Measurements from ENCODE around the gene ICAM5. TPM values are rescaled to one million over a fixed set of nuclear protein-coding genes. Genes with fewer than 3 reads are reported as not detected.

The ICAM5 gene
- total and polyA plus RNA-seq, 9 of the 15 experiments (the other 6 are each of a cell fraction or from before 2014, with no cell fraction given), result 0.10 to 114 (median 13.7) TPM

DNA sequence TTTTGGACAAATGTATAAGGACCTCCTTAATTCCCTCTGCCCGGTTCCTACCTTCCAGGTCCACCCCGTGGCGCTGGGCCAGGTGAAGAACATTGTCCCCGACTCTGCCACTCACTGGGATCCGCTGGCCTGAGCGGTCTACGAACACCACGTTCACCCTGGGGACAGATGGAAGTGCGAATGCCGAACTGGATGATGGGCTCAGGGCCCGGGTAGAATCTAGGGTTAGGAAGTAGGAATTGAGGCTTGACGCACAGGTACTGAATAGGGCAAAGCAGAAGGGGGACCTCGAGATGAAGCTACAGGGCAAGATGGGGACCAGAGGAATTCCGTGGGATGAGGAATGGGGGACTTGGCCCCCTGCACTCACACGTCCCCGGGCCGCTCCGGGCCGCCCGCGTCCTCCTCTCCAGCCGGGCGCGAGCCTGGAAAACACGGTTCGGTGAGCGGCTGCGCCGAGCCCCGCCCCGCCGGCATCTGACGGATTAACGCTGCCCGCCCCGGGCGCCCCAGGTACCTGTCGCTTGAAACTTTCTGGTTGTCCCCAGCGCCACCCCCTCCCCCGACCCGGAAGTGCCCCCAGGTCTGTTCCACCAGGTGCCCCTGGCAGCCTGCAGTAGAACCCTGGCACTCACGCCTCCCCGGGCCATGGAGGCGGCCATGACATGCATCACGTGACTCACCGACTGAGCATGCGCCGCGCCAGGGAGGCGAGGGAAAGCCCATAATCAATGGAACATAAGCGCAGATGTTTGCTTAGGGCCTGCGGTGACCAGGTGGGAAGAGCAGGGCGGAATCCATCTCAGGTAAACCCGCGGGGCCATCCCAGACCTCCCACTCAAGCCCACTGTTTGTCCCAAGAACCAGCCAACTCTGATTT lies 25.8 kb downstream of the ICAM5 start, which contains the start of gene FDX2 (continued):
- TF ChIP-seq, protein P1, sequence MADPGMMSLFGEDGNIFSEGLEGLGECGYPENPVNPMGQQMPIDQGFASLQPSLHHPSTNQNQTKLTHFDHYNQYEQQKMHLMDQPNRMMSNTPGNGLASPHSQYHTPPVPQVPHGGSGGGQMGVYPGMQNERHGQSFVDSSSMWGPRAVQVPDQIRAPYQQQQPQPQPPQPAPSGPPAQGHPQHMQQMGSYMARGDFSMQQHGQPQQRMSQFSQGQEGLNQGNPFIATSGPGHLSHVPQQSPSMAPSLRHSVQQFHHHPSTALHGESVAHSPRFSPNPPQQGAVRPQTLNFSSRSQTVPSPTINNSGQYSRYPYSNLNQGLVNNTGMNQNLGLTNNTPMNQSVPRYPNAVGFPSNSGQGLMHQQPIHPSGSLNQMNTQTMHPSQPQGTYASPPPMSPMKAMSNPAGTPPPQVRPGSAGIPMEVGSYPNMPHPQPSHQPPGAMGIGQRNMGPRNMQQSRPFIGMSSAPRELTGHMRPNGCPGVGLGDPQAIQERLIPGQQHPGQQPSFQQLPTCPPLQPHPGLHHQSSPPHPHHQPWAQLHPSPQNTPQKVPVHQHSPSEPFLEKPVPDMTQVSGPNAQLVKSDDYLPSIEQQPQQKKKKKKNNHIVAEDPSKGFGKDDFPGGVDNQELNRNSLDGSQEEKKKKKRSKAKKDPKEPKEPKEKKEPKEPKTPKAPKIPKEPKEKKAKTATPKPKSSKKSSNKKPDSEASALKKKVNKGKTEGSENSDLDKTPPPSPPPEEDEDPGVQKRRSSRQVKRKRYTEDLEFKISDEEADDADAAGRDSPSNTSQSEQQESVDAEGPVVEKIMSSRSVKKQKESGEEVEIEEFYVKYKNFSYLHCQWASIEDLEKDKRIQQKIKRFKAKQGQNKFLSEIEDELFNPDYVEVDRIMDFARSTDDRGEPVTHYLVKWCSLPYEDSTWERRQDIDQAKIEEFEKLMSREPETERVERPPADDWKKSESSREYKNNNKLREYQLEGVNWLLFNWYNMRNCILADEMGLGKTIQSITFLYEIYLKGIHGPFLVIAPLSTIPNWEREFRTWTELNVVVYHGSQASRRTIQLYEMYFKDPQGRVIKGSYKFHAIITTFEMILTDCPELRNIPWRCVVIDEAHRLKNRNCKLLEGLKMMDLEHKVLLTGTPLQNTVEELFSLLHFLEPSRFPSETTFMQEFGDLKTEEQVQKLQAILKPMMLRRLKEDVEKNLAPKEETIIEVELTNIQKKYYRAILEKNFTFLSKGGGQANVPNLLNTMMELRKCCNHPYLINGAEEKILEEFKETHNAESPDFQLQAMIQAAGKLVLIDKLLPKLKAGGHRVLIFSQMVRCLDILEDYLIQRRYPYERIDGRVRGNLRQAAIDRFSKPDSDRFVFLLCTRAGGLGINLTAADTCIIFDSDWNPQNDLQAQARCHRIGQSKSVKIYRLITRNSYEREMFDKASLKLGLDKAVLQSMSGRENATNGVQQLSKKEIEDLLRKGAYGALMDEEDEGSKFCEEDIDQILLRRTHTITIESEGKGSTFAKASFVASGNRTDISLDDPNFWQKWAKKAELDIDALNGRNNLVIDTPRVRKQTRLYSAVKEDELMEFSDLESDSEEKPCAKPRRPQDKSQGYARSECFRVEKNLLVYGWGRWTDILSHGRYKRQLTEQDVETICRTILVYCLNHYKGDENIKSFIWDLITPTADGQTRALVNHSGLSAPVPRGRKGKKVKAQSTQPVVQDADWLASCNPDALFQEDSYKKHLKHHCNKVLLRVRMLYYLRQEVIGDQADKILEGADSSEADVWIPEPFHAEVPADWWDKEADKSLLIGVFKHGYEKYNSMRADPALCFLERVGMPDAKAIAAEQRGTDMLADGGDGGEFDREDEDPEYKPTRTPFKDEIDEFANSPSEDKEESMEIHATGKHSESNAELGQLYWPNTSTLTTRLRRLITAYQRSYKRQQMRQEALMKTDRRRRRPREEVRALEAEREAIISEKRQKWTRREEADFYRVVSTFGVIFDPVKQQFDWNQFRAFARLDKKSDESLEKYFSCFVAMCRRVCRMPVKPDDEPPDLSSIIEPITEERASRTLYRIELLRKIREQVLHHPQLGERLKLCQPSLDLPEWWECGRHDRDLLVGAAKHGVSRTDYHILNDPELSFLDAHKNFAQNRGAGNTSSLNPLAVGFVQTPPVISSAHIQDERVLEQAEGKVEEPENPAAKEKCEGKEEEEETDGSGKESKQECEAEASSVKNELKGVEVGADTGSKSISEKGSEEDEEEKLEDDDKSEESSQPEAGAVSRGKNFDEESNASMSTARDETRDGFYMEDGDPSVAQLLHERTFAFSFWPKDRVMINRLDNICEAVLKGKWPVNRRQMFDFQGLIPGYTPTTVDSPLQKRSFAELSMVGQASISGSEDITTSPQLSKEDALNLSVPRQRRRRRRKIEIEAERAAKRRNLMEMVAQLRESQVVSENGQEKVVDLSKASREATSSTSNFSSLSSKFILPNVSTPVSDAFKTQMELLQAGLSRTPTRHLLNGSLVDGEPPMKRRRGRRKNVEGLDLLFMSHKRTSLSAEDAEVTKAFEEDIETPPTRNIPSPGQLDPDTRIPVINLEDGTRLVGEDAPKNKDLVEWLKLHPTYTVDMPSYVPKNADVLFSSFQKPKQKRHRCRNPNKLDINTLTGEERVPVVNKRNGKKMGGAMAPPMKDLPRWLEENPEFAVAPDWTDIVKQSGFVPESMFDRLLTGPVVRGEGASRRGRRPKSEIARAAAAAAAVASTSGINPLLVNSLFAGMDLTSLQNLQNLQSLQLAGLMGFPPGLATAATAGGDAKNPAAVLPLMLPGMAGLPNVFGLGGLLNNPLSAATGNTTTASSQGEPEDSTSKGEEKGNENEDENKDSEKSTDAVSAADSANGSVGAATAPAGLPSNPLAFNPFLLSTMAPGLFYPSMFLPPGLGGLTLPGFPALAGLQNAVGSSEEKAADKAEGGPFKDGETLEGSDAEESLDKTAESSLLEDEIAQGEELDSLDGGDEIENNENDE (IDR thresholded peaks at IDR 0.05; ENCODE audit: low read depth, low read length), result peak; percentile 83
- TF ChIP-seq, protein P2, sequence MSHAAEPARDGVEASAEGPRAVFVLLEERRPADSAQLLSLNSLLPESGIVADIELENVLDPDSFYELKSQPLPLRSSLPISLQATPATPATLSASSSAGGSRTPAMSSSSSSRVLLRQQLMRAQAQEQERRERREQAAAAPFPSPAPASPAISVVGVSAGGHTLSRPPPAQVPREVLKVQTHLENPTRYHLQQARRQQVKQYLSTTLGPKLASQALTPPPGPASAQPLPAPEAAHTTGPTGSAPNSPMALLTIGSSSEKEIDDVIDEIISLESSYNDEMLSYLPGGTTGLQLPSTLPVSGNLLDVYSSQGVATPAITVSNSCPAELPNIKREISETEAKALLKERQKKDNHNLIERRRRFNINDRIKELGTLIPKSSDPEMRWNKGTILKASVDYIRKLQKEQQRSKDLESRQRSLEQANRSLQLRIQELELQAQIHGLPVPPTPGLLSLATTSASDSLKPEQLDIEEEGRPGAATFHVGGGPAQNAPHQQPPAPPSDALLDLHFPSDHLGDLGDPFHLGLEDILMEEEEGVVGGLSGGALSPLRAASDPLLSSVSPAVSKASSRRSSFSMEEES (CRISPR knock-in tag; IDR thresholded peaks at IDR 0.05), result peak; percentile 99
- TF ChIP-seq KDM4B (IDR thresholded peaks at IDR 0.05; ENCODE audit: borderline replicate concordance in 2 of 2, low read depth in 1 of 2) (0 out of 4 replicates have a peak, but pooled peaks of 1 of the 2 experiments have one; percentile 63), NCOR1 (IDR thresholded peaks at IDR 0.05) (no peak), NR2C1 (IDR thresholded peaks at IDR 0.05) (peak; percentile 56), NR2C1 (tag; IDR thresholded peaks at IDR 0.05) (0 out of 2 replicates have a peak, but pooled peaks have one; percentile 17), RCOR1 (IDR thresholded peaks at IDR 0.05; ENCODE audit: borderline replicate concordance in 1 of 2, low read depth in 2 of 2, low read length in 2 of 2) (0 out of 4 replicates have a peak, but pooled peaks of 1 of the 2 experiments have one; percentile 11)
- TF ChIP-seq, protein P3, sequence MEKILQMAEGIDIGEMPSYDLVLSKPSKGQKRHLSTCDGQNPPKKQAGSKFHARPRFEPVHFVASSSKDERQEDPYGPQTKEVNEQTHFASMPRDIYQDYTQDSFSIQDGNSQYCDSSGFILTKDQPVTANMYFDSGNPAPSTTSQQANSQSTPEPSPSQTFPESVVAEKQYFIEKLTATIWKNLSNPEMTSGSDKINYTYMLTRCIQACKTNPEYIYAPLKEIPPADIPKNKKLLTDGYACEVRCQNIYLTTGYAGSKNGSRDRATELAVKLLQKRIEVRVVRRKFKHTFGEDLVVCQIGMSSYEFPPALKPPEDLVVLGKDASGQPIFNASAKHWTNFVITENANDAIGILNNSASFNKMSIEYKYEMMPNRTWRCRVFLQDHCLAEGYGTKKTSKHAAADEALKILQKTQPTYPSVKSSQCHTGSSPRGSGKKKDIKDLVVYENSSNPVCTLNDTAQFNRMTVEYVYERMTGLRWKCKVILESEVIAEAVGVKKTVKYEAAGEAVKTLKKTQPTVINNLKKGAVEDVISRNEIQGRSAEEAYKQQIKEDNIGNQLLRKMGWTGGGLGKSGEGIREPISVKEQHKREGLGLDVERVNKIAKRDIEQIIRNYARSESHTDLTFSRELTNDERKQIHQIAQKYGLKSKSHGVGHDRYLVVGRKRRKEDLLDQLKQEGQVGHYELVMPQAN (IDR thresholded peaks at IDR 0.05; ENCODE audit: borderline replicate concordance), result peak; percentile 99

Measured in K562 (cell line).